ENCODE data around the gene SPTA1. TPM values are rescaled to one million over a fixed set of nuclear protein-coding genes. Genes with fewer than 3 reads are reported as not detected.
"Not testable (repeated sequence)": the region's sequence is repeated elsewhere in the genome, so short reads cannot be mapped to it uniquely, and the experiment has no call there.

Gene SPTA1
- total RNA-seq, 1 experiment from 2014 or later: not detected

GRCh38 chr1:158691149-158691548, 4.6 kb upstream of the SPTA1 start:
- H3K36me3 ChIP-seq (ENCODE audit: control insufficient read depth in 1 of 2, insufficient read depth in 2 of 2, low read length in 2 of 2); H3K27me3 ChIP-seq (ENCODE audit: insufficient read depth, low read length); CTCF ChIA-PET; intact Hi-C loops (cut with micrococcal nuclease); H3K27ac ChIP-seq (ENCODE audit: low read depth, low read length); RAD21 ChIA-PET (ENCODE audit: low non-redundant PET in 1 of 2, low total read pairs in 2 of 2, uncharacterized antibody in 2 of 2, unreplicated experiment in 2 of 2); POLR2A ChIA-PET; BruUV-seq (replicated peaks); H3K4me1 ChIP-seq (ENCODE audit: control insufficient read depth in 1 of 2, insufficient read depth in 2 of 2, low read length in 2 of 2); DNase-seq (ENCODE audit: low read depth, low spot score); H3K4me3 ChIP-seq (replicated peaks in 1 of 2; ENCODE audit: low read depth in 1 of 2, low read length in 2 of 2); H3K9me2 ChIP-seq (ENCODE audit: insufficient read depth); H2AFZ ChIP-seq (ENCODE audit: low read depth, low read length, poor library complexity, severe bottlenecking); H3K4me2 ChIP-seq (ENCODE audit: low read length); H3K9me3 ChIP-seq (ENCODE audit: control insufficient read depth in 1 of 2, insufficient read depth in 1 of 2, low read depth in 1 of 2, low read length in 2 of 2); H3K9ac ChIP-seq (ENCODE audit: low read length); H4K20me1 ChIP-seq (ENCODE audit: insufficient read depth); H3K79me2 ChIP-seq (ENCODE audit: insufficient read depth, low read length); ATAC-seq: not testable (repeated sequence)

- H3K4me3 ChIP-seq (replicated peaks in 1 of 2; ENCODE audit: low read depth in 1 of 2, low read length in 2 of 2): no peak overlapping the region
- no peaks in the 10 kb centered on the region for H3K27me3 ChIP-seq (ENCODE audit: insufficient read depth, low read length)
- no peaks in the 10 kb centered on the region for H3K79me2 ChIP-seq (ENCODE audit: insufficient read depth, low read length)
- RAD21 ChIA-PET (ENCODE audit: low non-redundant PET in 1 of 2, low total read pairs in 2 of 2, uncharacterized antibody in 2 of 2, unreplicated experiment in 2 of 2): no interaction called here
- H3K36me3 ChIP-seq (ENCODE audit: control insufficient read depth in 1 of 2, insufficient read depth in 2 of 2, low read length in 2 of 2): no peaks in the 10 kb centered on the region
- no peak for DNase-seq (ENCODE audit: low read depth, low spot score)
- no peak for ATAC-seq
- H3K9me2 ChIP-seq (ENCODE audit: insufficient read depth): no peaks in the 10 kb centered on the region
- no peaks in the 10 kb centered on the region for H3K9me3 ChIP-seq (ENCODE audit: control insufficient read depth in 1 of 2, insufficient read depth in 1 of 2, low read depth in 1 of 2, low read length in 2 of 2)
- H3K27ac ChIP-seq (ENCODE audit: low read depth, low read length): no peak overlapping the region
- no peaks in the 10 kb centered on the region for H3K4me1 ChIP-seq (ENCODE audit: control insufficient read depth in 1 of 2, insufficient read depth in 2 of 2, low read length in 2 of 2)
- no peak overlapping the region for H3K9ac ChIP-seq (ENCODE audit: low read length)
- no peaks in the 10 kb centered on the region; the same call in 1 of the 2 replicates for H4K20me1 ChIP-seq (ENCODE audit: insufficient read depth)
- intact Hi-C loops (cut with micrococcal nuclease): no loop called here
- POLR2A ChIA-PET: no interaction called here
- H3K4me2 ChIP-seq (ENCODE audit: low read length): no peak overlapping the region
- no peak overlapping the region for H2AFZ ChIP-seq (ENCODE audit: low read depth, low read length, poor library complexity, severe bottlenecking)
- CTCF ChIA-PET: no interaction called here
- BruUV-seq (replicated peaks): no TSS peak
- TF ChIP-seq RAD21 (IDR thresholded peaks at IDR 0.05; ENCODE audit: low read depth) (no peak), SRF (IDR thresholded peaks at IDR 0.05; ENCODE audit: low read depth) (no peak), ZNF274 (IDR thresholded peaks at IDR 0.05; ENCODE audit: low read depth, low read length) (no peak), EZH2 (IDR thresholded peaks at IDR 0.05) (no peak), TCF7L2 (IDR thresholded peaks at IDR 0.05; ENCODE audit: borderline replicate concordance, extremely low read depth, insufficient read depth, insufficient read length) (no peak), SP1 (IDR thresholded peaks at IDR 0.05; ENCODE audit: low read depth) (no peak), YY1 (IDR thresholded peaks at IDR 0.05; ENCODE audit: extremely low read depth, insufficient replicate concordance, low read depth, low read length) (no peak), ZFX (IDR thresholded peaks at IDR 0.05) (no peak), ATF3 (IDR thresholded peaks at IDR 0.05) (no peak), JUND (IDR thresholded peaks at IDR 0.05) (no peak), POLR2AphosphoS5 (IDR thresholded peaks at IDR 0.05; ENCODE audit: low read depth, low read length) (no peak), EZH2phosphoT487 (IDR thresholded peaks at IDR 0.05; ENCODE audit: borderline replicate concordance) (no peak), CEBPB (IDR thresholded peaks at IDR 0.05; ENCODE audit: low read depth) (no peak), ELF1 (IDR thresholded peaks at IDR 0.05; ENCODE audit: borderline replicate concordance, low read depth) (no peak)
- TF ChIP-seq, protein P1, sequence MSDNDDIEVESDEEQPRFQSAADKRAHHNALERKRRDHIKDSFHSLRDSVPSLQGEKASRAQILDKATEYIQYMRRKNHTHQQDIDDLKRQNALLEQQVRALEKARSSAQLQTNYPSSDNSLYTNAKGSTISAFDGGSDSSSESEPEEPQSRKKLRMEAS (IDR thresholded peaks at IDR 0.05): no peak
- TF ChIP-seq, protein P2, sequence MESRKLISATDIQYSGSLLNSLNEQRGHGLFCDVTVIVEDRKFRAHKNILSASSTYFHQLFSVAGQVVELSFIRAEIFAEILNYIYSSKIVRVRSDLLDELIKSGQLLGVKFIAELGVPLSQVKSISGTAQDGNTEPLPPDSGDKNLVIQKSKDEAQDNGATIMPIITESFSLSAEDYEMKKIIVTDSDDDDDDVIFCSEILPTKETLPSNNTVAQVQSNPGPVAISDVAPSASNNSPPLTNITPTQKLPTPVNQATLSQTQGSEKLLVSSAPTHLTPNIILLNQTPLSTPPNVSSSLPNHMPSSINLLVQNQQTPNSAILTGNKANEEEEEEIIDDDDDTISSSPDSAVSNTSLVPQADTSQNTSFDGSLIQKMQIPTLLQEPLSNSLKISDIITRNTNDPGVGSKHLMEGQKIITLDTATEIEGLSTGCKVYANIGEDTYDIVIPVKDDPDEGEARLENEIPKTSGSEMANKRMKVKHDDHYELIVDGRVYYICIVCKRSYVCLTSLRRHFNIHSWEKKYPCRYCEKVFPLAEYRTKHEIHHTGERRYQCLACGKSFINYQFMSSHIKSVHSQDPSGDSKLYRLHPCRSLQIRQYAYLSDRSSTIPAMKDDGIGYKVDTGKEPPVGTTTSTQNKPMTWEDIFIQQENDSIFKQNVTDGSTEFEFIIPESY (IDR thresholded peaks at IDR 0.05; ENCODE audit: extremely low read depth, insufficient replicate concordance, low read length): no peak
- TF ChIP-seq, protein P3, sequence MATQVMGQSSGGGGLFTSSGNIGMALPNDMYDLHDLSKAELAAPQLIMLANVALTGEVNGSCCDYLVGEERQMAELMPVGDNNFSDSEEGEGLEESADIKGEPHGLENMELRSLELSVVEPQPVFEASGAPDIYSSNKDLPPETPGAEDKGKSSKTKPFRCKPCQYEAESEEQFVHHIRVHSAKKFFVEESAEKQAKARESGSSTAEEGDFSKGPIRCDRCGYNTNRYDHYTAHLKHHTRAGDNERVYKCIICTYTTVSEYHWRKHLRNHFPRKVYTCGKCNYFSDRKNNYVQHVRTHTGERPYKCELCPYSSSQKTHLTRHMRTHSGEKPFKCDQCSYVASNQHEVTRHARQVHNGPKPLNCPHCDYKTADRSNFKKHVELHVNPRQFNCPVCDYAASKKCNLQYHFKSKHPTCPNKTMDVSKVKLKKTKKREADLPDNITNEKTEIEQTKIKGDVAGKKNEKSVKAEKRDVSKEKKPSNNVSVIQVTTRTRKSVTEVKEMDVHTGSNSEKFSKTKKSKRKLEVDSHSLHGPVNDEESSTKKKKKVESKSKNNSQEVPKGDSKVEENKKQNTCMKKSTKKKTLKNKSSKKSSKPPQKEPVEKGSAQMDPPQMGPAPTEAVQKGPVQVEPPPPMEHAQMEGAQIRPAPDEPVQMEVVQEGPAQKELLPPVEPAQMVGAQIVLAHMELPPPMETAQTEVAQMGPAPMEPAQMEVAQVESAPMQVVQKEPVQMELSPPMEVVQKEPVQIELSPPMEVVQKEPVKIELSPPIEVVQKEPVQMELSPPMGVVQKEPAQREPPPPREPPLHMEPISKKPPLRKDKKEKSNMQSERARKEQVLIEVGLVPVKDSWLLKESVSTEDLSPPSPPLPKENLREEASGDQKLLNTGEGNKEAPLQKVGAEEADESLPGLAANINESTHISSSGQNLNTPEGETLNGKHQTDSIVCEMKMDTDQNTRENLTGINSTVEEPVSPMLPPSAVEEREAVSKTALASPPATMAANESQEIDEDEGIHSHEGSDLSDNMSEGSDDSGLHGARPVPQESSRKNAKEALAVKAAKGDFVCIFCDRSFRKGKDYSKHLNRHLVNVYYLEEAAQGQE (IDR thresholded peaks at IDR 0.05; ENCODE audit: low read depth): no peak
Observed at GRCh38 chr1:158689875-158690274, 3.4 kb upstream of the SPTA1 start.
